Loucy (cell line): ENCODE data around the gene SNX25.

ENCODE experiments used
- H2AFZ ChIP-seq: fragments of 200-600 bp; sonication (generic); 2 replicates; pipeline ENCODE4 v1.6.0; 2016; ENCODE audit warnings: antibody characterized with exemption, mild to moderate bottlenecking, low read length, moderate library complexity
- H3F3A ChIP-seq: fragments of 200-600 bp; 2 replicates; pipeline ENCODE4 v1.6.0; 2016; ENCODE audit warnings: antibody characterized with exemption, low read depth, mild to moderate bottlenecking
- H3K27me3 ChIP-seq: fragments of 200-600 bp; sonication (generic); 2 replicates; pipeline ENCODE4 v1.6.1; 2014; ENCODE audit warnings: low read length, mild to moderate bottlenecking; ENCODE audit not compliant: insufficient read depth, poor library complexity, severe bottlenecking
- H3K36me3 ChIP-seq: fragments of 200-600 bp; sonication (generic); 2 replicates; pipeline ENCODE4 v1.6.1; 2016; ENCODE audit warnings: low read length; ENCODE audit not compliant: insufficient read depth
- H3K4me1 ChIP-seq: fragments of 200-600 bp; sonication (generic); 2 replicates; pipeline ENCODE4 v1.5.1; 2014; ENCODE audit warnings: low read length, mild to moderate bottlenecking; ENCODE audit not compliant: insufficient read depth, poor library complexity, severe bottlenecking
- H3K4me2 ChIP-seq: fragments of 200-600 bp; sonication (generic); 2 replicates; pipeline ENCODE4 v1.6.0; 2014; ENCODE audit warnings: antibody characterized with exemption, low read length, low read depth, mild to moderate bottlenecking; ENCODE audit not compliant: poor library complexity, severe bottlenecking
- H3K4me3 ChIP-seq: fragments of 200-600 bp; sonication (generic); 2 replicates; pipeline ENCODE4 v1.5.1; 2014; ENCODE audit warnings: low read length, mild to moderate bottlenecking, mixed read lengths; ENCODE audit not compliant: poor library complexity, severe bottlenecking
- H3K79me2 ChIP-seq: fragments of 200-600 bp; sonication (generic); 2 replicates; pipeline ENCODE4 v1.6.1; 2014; ENCODE audit warnings: low read length; ENCODE audit not compliant: insufficient read depth
- H3K9ac ChIP-seq: fragments of 200-600 bp; sonication (generic); 2 replicates; pipeline ENCODE4 v1.6.0; 2014; ENCODE audit warnings: mild to moderate bottlenecking, low read depth, low read length, moderate library complexity; ENCODE audit not compliant: poor library complexity, severe bottlenecking
- H3K9me2 ChIP-seq: fragments of 200-600 bp; sonication (generic); replicated peaks from 2 replicates; pipeline ENCODE4 v1.6.1; 2016; ENCODE audit warnings: low read depth, low read length, mixed read lengths
- H3K9me3 ChIP-seq: fragments of 200-600 bp; sonication (generic); 2 replicates; pipeline ENCODE4 v1.6.1; 2014; ENCODE audit warnings: mild to moderate bottlenecking, antibody characterized with exemption, low read length, low read depth; ENCODE audit not compliant: insufficient read depth
- H4K20me1 ChIP-seq: fragments of 200-600 bp; sonication (generic); 2 replicates; pipeline ENCODE4 v1.6.0; 2014; ENCODE audit warnings: antibody characterized with exemption, low read length, mild to moderate bottlenecking; ENCODE audit not compliant: insufficient read depth, poor library complexity, severe bottlenecking
- CTCF ChIP-seq: fragments of 200-600 bp; sonication (generic); conservative IDR thresholded peaks from 2 replicates; pipeline ENCODE4 v1.5.1; 2014; ENCODE audit warnings: mild to moderate bottlenecking, antibody characterized with exemption, low read length
- EZH2phosphoT487 ChIP-seq: fragments of 200-600 bp; IDR thresholded peaks from 2 replicates; pipeline ENCODE4 v1.6.1; 2018; ENCODE audit warnings: antibody characterized with exemption, mild to moderate bottlenecking, moderate library complexity, borderline replicate concordance

Gene SNX25

DNA sequence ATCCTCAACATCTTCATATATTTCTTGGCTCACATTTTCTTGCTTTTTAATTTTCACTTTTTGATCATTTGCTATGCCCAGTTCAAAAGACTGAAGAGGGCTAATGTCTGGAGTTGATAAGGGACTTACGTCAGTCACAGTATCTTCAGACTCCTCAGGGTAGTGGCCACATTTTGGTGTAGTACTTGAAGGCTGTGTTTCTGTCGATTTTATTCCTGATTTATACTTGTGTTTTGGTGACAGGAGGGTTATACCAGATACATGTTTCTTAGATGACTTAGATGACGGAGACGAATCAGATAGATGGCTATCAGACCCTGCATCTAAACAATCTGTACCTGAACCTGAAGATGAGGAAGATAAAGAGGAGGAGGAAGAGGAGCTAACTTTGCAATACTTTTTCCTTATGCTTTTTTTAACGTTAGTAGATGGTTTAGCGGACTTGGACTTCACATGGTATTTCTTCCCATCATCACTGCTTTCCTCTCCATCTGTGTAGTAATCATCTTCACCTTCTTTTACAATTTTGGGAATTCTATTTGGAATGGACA, 19.0 kb upstream of the SNX25 start:
- 0 out of 2 replicates have a peak, but pooled peaks cover 3% of the 10 kb centered on the region for H3K79me2 ChIP-seq

DNA sequence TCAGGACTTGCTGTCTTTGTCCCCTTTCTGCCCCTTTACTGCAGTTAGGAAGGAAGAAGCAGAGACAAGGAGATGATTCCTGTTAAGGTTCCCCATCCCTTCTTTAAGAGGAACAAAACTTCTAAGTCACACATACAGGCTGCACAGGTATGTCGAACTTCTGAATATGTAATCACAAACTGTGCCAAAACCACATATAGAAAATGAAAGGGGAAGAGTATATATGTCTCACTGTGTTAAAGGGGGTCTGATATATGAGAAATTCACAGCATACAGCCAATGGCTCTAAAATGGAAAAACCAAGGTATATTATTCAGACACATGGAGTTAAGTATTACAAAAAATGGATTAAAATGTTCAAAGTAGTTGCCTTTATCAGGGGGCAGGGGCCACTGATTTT, 17.3 kb upstream of the SNX25 start:
- Histone ChIP-seq H3K27me3 (no peaks in the 10 kb centered on the region), H3K9ac (no peak overlapping the region), H3K9me3 (no peaks in the 10 kb centered on the region), H3F3A (no peaks in the 10 kb centered on the region), H3K79me2 (no peaks in the 10 kb centered on the region), H2AFZ (no peak overlapping the region), H4K20me1 (no peaks in the 10 kb centered on the region), H3K36me3 (peaks cover 5% of the 10 kb centered on the region; the same call in 1 of the 2 replicates), H3K4me2 (no peak overlapping the region), H3K4me1 (no peaks in the 10 kb centered on the region), H3K9me2 (no peaks in the 10 kb centered on the region), H3K4me3 (no peak overlapping the region)
- no peak for TF ChIP-seq EZH2phosphoT487
- no peak for TF ChIP-seq CTCF

More for the DNA sequence above, 19.0 kb upstream of the SNX25 start:
- H3K36me3 ChIP-seq = peaks cover 5% of the 10 kb centered on the region; the same call in 1 of the 2 replicates
- no peak overlapping the region for H3K9ac ChIP-seq
- H4K20me1 ChIP-seq = no peaks in the 10 kb centered on the region
- H3K4me2 ChIP-seq = no peak overlapping the region
- no peaks in the 10 kb centered on the region for H3K4me1 ChIP-seq
- no peaks in the 10 kb centered on the region for H3K9me2 ChIP-seq
- H3K9me3 ChIP-seq = no peaks in the 10 kb centered on the region
- H2AFZ ChIP-seq = no peak overlapping the region
- TF ChIP-seq CTCF (no peak), EZH2phosphoT487 (no peak)
- no peaks in the 10 kb centered on the region for H3F3A ChIP-seq
- H3K4me3 ChIP-seq = no peak overlapping the region
- no peaks in the 10 kb centered on the region for H3K27me3 ChIP-seq

GRCh38 chr4:185194924-185195888, 14.2 kb upstream of the SNX25 start:
- Histone ChIP-seq H3K79me2 (no peaks in the 10 kb centered on the region), H2AFZ (no peak overlapping the region), H3K27me3 (no peaks in the 10 kb centered on the region), H3F3A (no peaks in the 10 kb centered on the region), H3K9me2 (no peaks in the 10 kb centered on the region), H3K9ac (no peak overlapping the region), H3K4me2 (no peak overlapping the region), H3K9me3 (no peaks in the 10 kb centered on the region), H3K36me3 (peaks cover 5% of the 10 kb centered on the region; the same call in 1 of the 2 replicates), H3K4me1 (no peaks in the 10 kb centered on the region), H3K4me3 (no peak overlapping the region), H4K20me1 (no peaks in the 10 kb centered on the region)
- TF ChIP-seq CTCF = no peak
- TF ChIP-seq EZH2phosphoT487 = no peak
